ENCODE data around the gene IZUMO4. TPM values are rescaled to one million over a fixed set of nuclear protein-coding genes. Genes with fewer than 3 reads are reported as not detected.

IZUMO4 gene
- polyA plus RNA-seq, 1 donor (not counting 4 experiments of a cell fraction or from before 2014, with no cell fraction given), result 6.7 TPM

DNA sequence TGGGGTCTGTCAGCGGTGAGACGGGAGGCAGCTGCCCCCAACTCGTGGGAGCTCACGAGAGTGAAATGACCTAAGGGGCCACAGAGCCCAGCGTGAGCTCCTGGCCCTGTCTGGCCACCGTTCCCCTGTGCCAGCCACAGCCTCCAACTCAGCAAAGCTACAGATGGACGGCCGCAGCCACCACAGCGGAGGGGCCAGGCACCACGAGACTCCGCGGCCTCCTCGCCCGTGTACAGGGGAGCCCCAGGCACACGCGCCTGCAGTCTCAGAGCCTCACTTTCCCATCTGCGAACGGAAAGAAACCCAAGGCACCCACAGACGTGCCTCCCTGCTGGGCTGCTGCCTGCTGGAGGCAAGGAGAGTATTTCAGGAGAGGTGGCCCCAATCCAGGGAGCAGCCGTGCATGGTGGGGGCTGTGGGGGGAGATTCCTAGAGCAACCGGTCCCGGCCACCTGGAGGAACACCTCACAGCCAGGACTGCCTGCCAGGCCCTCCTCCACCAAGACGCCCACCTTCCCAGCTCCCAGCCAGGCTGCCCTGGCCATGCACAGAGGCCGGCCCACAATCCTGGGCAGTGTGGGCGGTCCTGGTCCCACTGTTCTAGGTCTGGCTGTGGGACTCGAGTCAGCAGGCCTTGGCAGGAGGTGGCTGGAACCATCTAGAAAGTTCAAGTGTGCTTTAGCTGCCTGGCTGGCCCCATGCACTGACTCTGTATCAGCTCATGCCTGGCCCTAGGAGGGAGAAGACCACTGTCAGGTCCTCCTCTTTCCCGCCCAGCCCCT is 47.6 kb upstream of the IZUMO4 start:
- Histone ChIP-seq H2AFZ (ENCODE audit: control insufficient read depth, low read length) (no peak overlapping the region), H3K4me1 (ENCODE audit: control insufficient read depth, extremely low read depth, insufficient read depth, low read length) (peaks cover 41% of the 10 kb centered on the region), H3K27ac (ENCODE audit: control insufficient read depth, insufficient read depth, low read length) (peak overlapping the region; percentile 58), H3K4me3 (ENCODE audit: control insufficient read depth in 2 of 3, extremely low read depth in 1 of 3, insufficient read depth in 2 of 3, low read depth in 1 of 3, low read length in 3 of 3) (peak overlapping the region; percentile 86 to 88 (median 88)), H4K20me1 (ENCODE audit: control insufficient read depth, extremely low read depth, insufficient read depth, low read length) (peaks cover 21% of the 10 kb centered on the region), H3K9ac (ENCODE audit: control insufficient read depth, extremely low read depth, insufficient read depth, low read length) (peak overlapping the region; percentile 85), H3K9me3 (ENCODE audit: control insufficient read depth, low read depth, low read length) (no peaks in the 10 kb centered on the region), H3K79me2 (ENCODE audit: control insufficient read depth, insufficient read depth, low read length) (peaks cover 34% of the 10 kb centered on the region), H3K36me3 (ENCODE audit: control insufficient read depth in 2 of 2, extremely low read depth in 1 of 2, insufficient read depth in 2 of 2, low read length in 2 of 2) (peaks cover 19 to 31% of the 10 kb centered on the region in 2 experiments), H3K4me2 (ENCODE audit: control insufficient read depth, extremely low read depth, insufficient read depth, low read depth, low read length) (peak overlapping the region; percentile 95), H3K27me3 (ENCODE audit: control insufficient read depth, extremely low read depth, insufficient read depth, low read length) (no peaks in the 10 kb centered on the region), H3K9me1 (ENCODE audit: control insufficient read depth, extremely low read depth, insufficient read depth, low read length) (peaks cover 3% of the 10 kb centered on the region)
- no peak for DNase-seq (ENCODE audit: low read depth, low spot score)
- dilution Hi-C loops (cut with MboI; ENCODE audit: extremely low pct_ligation_motif_present, low sequenced_read_pairs), result no loop called here
- no peak for FAIRE-seq
- TF ChIP-seq, protein P1, sequence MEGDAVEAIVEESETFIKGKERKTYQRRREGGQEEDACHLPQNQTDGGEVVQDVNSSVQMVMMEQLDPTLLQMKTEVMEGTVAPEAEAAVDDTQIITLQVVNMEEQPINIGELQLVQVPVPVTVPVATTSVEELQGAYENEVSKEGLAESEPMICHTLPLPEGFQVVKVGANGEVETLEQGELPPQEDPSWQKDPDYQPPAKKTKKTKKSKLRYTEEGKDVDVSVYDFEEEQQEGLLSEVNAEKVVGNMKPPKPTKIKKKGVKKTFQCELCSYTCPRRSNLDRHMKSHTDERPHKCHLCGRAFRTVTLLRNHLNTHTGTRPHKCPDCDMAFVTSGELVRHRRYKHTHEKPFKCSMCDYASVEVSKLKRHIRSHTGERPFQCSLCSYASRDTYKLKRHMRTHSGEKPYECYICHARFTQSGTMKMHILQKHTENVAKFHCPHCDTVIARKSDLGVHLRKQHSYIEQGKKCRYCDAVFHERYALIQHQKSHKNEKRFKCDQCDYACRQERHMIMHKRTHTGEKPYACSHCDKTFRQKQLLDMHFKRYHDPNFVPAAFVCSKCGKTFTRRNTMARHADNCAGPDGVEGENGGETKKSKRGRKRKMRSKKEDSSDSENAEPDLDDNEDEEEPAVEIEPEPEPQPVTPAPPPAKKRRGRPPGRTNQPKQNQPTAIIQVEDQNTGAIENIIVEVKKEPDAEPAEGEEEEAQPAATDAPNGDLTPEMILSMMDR (optimal IDR thresholded peaks at IDR 0.05 in 1 of 3, IDR thresholded peaks at IDR 0.05 in 1 of 3, conservative IDR thresholded peaks at IDR 0.05 in 1 of 3; ENCODE audit: extremely low read depth in 1 of 3, insufficient read depth in 2 of 3, low read length in 3 of 3), result no peak
- no peak for TF ChIP-seq EZH2 (IDR thresholded peaks at IDR 0.05; ENCODE audit: low read length)

DNA sequence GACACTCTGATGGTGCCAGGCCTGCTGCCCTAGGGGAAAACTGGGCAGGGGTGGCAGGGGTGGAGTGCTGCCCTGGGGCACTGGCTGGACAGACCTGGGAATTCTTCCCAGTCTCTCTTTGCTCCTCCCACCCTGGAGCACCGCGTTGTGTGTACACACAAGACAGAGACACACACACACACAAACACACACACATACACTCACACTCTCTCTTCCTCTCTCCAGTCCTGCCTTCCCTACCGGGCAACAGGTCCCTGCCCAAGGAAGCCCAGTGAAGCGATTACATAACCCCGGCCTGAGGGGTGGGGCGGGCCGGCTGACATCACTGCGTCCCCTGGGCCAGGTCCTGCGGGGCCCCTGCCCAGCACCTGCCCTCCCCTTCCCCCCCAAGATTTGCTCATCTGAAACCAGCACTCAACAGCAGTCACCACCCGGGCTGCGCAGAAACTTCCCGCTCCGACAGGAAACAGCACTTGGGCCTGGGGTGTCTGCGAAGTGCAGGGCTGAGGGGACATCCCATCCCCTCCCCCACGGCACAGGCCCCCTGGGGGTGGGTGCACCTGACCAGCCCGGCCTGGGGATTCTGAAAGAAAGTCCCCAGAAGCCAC is 46.9 kb upstream of the IZUMO4 start:
- Histone ChIP-seq H3K79me2 (ENCODE audit: control insufficient read depth, insufficient read depth, low read length) (peaks cover 34% of the 10 kb centered on the region), H3K9me1 (ENCODE audit: control insufficient read depth, extremely low read depth, insufficient read depth, low read length) (peaks cover 3% of the 10 kb centered on the region), H3K9me3 (ENCODE audit: control insufficient read depth, low read depth, low read length) (no peaks in the 10 kb centered on the region), H3K9ac (ENCODE audit: control insufficient read depth, extremely low read depth, insufficient read depth, low read length) (peak overlapping the region; percentile 85), H4K20me1 (ENCODE audit: control insufficient read depth, extremely low read depth, insufficient read depth, low read length) (peaks cover 21% of the 10 kb centered on the region), H3K4me3 (ENCODE audit: control insufficient read depth in 2 of 3, extremely low read depth in 1 of 3, insufficient read depth in 2 of 3, low read depth in 1 of 3, low read length in 3 of 3) (peak overlapping the region; percentile 86 to 88 (median 88)), H3K4me1 (ENCODE audit: control insufficient read depth, extremely low read depth, insufficient read depth, low read length) (peaks cover 42% of the 10 kb centered on the region), H3K27ac (ENCODE audit: control insufficient read depth, insufficient read depth, low read length) (peak overlapping the region; percentile 58), H3K4me2 (ENCODE audit: control insufficient read depth, extremely low read depth, insufficient read depth, low read depth, low read length) (peak overlapping the region; percentile 95), H2AFZ (ENCODE audit: control insufficient read depth, low read length) (no peak overlapping the region), H3K27me3 (ENCODE audit: control insufficient read depth, extremely low read depth, insufficient read depth, low read length) (no peaks in the 10 kb centered on the region), H3K36me3 (ENCODE audit: control insufficient read depth in 2 of 2, extremely low read depth in 1 of 2, insufficient read depth in 2 of 2, low read length in 2 of 2) (peaks cover 14 to 25% of the 10 kb centered on the region in 2 experiments)
- FAIRE-seq, result peak; percentile 88
- dilution Hi-C loops (cut with MboI; ENCODE audit: extremely low pct_ligation_motif_present, low sequenced_read_pairs), result no loop called here
- TF ChIP-seq, protein P1 (optimal IDR thresholded peaks at IDR 0.05 in 1 of 3, IDR thresholded peaks at IDR 0.05 in 1 of 3, conservative IDR thresholded peaks at IDR 0.05 in 1 of 3; ENCODE audit: extremely low read depth in 1 of 3, insufficient read depth in 2 of 3, low read length in 3 of 3), result no peak
- no peak for TF ChIP-seq EZH2 (IDR thresholded peaks at IDR 0.05; ENCODE audit: low read length)
- no peak for DNase-seq (ENCODE audit: low read depth, low spot score)

Measured in keratinocyte (primary cell).